GM19372 (cell line): ENCODE results near the gene ERP44.
"Not testable (repeated sequence)": the region's sequence is repeated elsewhere in the genome, so short reads cannot be mapped to it uniquely, and the experiment has no call there.

Source experiments
- ATAC-seq: cut with Tn5 transposase; IDR thresholded peaks from one replicate; pipeline ENCODE4 v1.9.1; 2021; ENCODE audit warnings: mild to moderate bottlenecking, low read depth, moderate library complexity; ENCODE audit not compliant: unreplicated experiment

The ERP44 gene

GRCh38 chr9:100070104-100071041, 28.4 kb downstream of the ERP44 start:
- ATAC-seq: no peak

- ATAC-seq: not testable (repeated sequence)
Observed at GRCh38 chr9:100069068-100069467, 29.7 kb downstream of the ERP44 start.

GRCh38 chr9:100067990-100068389, 30.8 kb downstream of the ERP44 start:
- not testable (repeated sequence) for ATAC-seq

GRCh38 chr9:100066539-100066938, 32.3 kb downstream of the ERP44 start:
- ATAC-seq: no peak

- no peak for ATAC-seq
Observed at GRCh38 chr9:100064872-100065581, 33.8 kb downstream of the ERP44 start.

GRCh38 chr9:100063185-100063584, 35.6 kb downstream of the ERP44 start:
- ATAC-seq: no peak

GRCh38 chr9:100062683-100063082, 36.1 kb downstream of the ERP44 start:
- ATAC-seq: not testable (repeated sequence)

GRCh38 chr9:100058699-100059579, 39.9 kb downstream of the ERP44 start:
- ATAC-seq: peak; percentile 76

- ATAC-seq: no peak
Observed at GRCh38 chr9:100057624-100058023, 41.2 kb downstream of the ERP44 start.

GRCh38 chr9:100056561-100056960, 42.2 kb downstream of the ERP44 start:
- ATAC-seq: no peak

- no peak for ATAC-seq
Observed at GRCh38 chr9:100052375-100052774, 46.4 kb downstream of the ERP44 start.

- ATAC-seq: no peak
Observed at GRCh38 chr9:100049551-100049950, 49.2 kb downstream of the ERP44 start.

- ATAC-seq: no peak
Observed at GRCh38 chr9:100038472-100038871, 60.3 kb downstream of the ERP44 start.

GRCh38 chr9:100033877-100034551, 64.8 kb downstream of the ERP44 start:
- no peak for ATAC-seq

GRCh38 chr9:100030548-100030947, 68.3 kb downstream of the ERP44 start:
- ATAC-seq: no peak

- no peak for ATAC-seq
Observed at GRCh38 chr9:100029251-100029650, 69.5 kb downstream of the ERP44 start.

- ATAC-seq: peak; percentile 90
Observed at GRCh38 chr9:100028201-100028784, 70.5 kb downstream of the ERP44 start.

GRCh38 chr9:100027543-100027942, 71.3 kb downstream of the ERP44 start:
- ATAC-seq: no peak

- ATAC-seq: no peak
Observed at GRCh38 chr9:100021931-100022330, 76.9 kb downstream of the ERP44 start.
